CD4-positive, CD25-positive, alpha-beta regulatory T cell (primary cell): ENCODE measurements around the gene DSC3. TPM values are rescaled to one million over a fixed set of nuclear protein-coding genes. Genes with fewer than 3 reads are reported as not detected.

Source experiments
- ATAC-seq, 2 donors: fragments of 150-1000 bp; cut with Tn5 transposase; one replicate each; pipeline ENCODE4 v1.10.0; 2021; ENCODE audit warnings: low read depth in 2 of 2, moderate number of reproducible peaks in 2 of 2, moderate library complexity in 1 of 2
- DNase-seq, 3 donors: peaks; one replicate each; pipeline versions ENCODE4 v3.0.0 to v3.0.0-alpha.2; 2012 to 2022; ENCODE audit warnings: mixed read lengths in 1 of 3
- H3K27ac ChIP-seq: one replicate; pipeline ENCODE4 v1.7.0; 2013; ENCODE audit warnings: mild to moderate bottlenecking, low read length; ENCODE audit not compliant: insufficient read depth, poor library complexity, severe bottlenecking
- H3K27me3 ChIP-seq: one replicate; pipeline ENCODE4 v1.7.0; 2013; ENCODE audit warnings: low read length; ENCODE audit not compliant: control insufficient read depth, insufficient read depth
- H3K36me3 ChIP-seq: one replicate; pipeline ENCODE4 v1.7.0; 2013; ENCODE audit warnings: mild to moderate bottlenecking, low read length, moderate library complexity; ENCODE audit not compliant: control insufficient read depth, insufficient read depth
- H3K4me1 ChIP-seq: 2 replicates; pipeline ENCODE4 v1.7.0; 2013; ENCODE audit warnings: mild to moderate bottlenecking, low read length; ENCODE audit not compliant: insufficient read depth, control insufficient read depth, poor library complexity, severe bottlenecking
- H3K4me3 ChIP-seq: one replicate; pipeline ENCODE4 v1.7.0; 2013; ENCODE audit warnings: low read depth, mild to moderate bottlenecking, low read length, moderate library complexity
- H3K9me3 ChIP-seq, 2 experiments: 1 replicate in 1 of 2; 2 replicates in 1 of 2; pipeline ENCODE4 v1.7.0; 2013; ENCODE audit warnings: low read length in 2 of 2, mild to moderate bottlenecking in 1 of 2, moderate library complexity in 1 of 2; ENCODE audit not compliant: control insufficient read depth in 2 of 2
- H3K27ac Mint-ChIP-seq, 3 donors: one replicate each; pipeline ENCODE4 v1.8.0; 2020 to 2022; ENCODE audit warnings: mild to moderate bottlenecking in 3 of 3, mixed read lengths in 3 of 3, moderate library complexity in 2 of 3
- H3K27me3 Mint-ChIP-seq: one replicate; pipeline ENCODE4 v1.8.0; 2022; ENCODE audit warnings: mild to moderate bottlenecking, mixed read lengths
- H3K36me3 Mint-ChIP-seq: one replicate; pipeline ENCODE4 v1.8.0; 2020; ENCODE audit warnings: mixed read lengths
- H3K4me1 Mint-ChIP-seq, 4 donors: one replicate each; pipeline ENCODE4 v1.8.0; 2020 to 2022; ENCODE audit warnings: mixed read lengths in 4 of 4, mild to moderate bottlenecking in 1 of 4
- H3K4me3 Mint-ChIP-seq, 4 donors: one replicate each; pipeline ENCODE4 v1.8.0; 2020 to 2022; ENCODE audit warnings: mild to moderate bottlenecking in 4 of 4, mixed read lengths in 4 of 4, moderate library complexity in 3 of 4
- H3K9me3 Mint-ChIP-seq, 7 donors: one replicate each; pipeline ENCODE4 v1.8.0; 2020 to 2022; ENCODE audit warnings: mixed read lengths in 7 of 7, mild to moderate bottlenecking in 3 of 7, moderate library complexity in 2 of 7
- polyA plus RNA-seq, 4 donors: library from polyadenylated mRNA; unstranded; fragments of 300-500 nt; fragmentation: Illumina TruSeq; gene quantifications; one replicate each; pipeline ENCODE4 v1.2.3, GENCODE V29; 2021
- total RNA-seq: library from RNA; stranded (reverse); gene quantifications from one replicate; pipeline ENCODE4 v1.2.3, GENCODE V29; 2022

Gene DSC3
- total and polyA plus RNA-seq, 5 donors from 2014 or later, result not detected

DNA sequence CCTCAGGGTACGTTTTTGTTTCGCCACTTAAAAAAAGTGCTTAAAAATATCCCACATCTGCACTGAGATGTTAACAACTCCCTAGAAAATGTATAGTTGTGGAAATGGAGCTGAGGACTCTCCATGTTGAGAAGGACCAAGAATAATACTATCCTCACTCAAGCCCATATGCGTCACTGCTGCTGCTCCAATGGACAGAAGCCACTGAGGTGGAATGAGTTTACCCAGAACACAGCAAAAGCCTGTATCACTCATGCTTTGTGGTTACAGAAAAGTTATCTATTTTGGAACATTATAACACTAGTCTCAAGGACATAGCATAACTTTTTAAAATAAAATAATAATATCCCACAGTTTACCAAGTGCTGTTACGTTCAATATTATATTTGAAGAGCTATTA, 31.9 kb downstream of the DSC3 start:
- H3K27me3 ChIP-seq, result no peaks in the 10 kb centered on the region
- H3K27ac ChIP-seq, result no peak overlapping the region
- Mint-ChIP-seq H3K9me3 (peaks cover 0 to 7% (median 2%) of the 10 kb centered on the region in 7 donors), H3K36me3 (no peaks in the 10 kb centered on the region), H3K27me3 (no peaks in the 10 kb centered on the region), H3K4me1 (no peaks in the 10 kb centered on the region), H3K4me3 (no peak overlapping the region), H3K27ac (no peak overlapping the region)
- no peaks in the 10 kb centered on the region for H3K4me1 ChIP-seq
- no peaks in the 10 kb centered on the region for H3K9me3 ChIP-seq
- H3K36me3 ChIP-seq, result no peaks in the 10 kb centered on the region
- no peak for ATAC-seq
- H3K4me3 ChIP-seq, result no peak overlapping the region
- DNase-seq, result no peak

DNA sequence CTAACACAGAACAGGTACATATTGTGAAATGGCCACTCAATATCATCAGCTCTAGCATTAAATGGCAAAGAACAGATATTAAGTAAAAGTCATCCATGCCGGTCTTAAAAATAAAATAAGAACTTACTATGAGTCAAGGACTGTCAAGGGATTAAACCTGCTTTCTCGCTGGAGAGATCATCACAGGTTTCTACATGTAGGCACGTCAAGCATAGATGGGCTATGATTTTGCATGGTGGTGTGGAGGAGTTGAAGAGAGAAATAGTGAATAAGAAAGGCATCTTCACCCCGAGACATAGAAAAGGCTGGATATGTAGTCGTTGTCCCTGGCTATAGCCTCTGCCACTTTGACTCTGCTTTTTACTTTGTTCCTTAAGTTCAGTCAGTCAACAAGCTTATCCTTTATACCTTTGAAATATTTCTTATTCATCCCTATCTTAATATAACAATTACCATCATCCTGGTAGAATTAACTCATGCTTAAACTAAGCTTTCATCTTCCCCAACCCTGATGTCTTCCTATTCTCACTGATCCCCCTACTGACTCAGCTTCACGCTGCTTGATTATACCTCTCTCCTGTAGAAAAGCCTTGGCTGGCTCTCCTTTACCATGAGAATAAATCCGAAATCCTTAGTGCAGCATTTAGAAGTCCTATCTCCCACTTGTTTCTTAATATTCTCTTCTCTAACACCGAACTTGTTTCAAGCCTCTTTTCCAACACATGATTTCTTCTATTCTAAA, 42.5 kb downstream of the DSC3 start:
- H3K9me3 Mint-ChIP-seq, result peaks cover 3 to 22% (median 11%) of the 10 kb centered on the region in 7 donors
- no peak overlapping the region for H3K27ac Mint-ChIP-seq
- H3K27me3 ChIP-seq, result no peaks in the 10 kb centered on the region
- DNase-seq (no peak), ATAC-seq (no peak)
- H3K4me1 Mint-ChIP-seq, result no peaks in the 10 kb centered on the region
- H3K4me3 ChIP-seq, result no peak overlapping the region
- no peaks in the 10 kb centered on the region for H3K36me3 ChIP-seq
- H3K36me3 Mint-ChIP-seq, result no peaks in the 10 kb centered on the region
- H3K9me3 ChIP-seq, result no peaks in the 10 kb centered on the region
- H3K4me3 Mint-ChIP-seq, result no peak overlapping the region
- H3K4me1 ChIP-seq, result no peaks in the 10 kb centered on the region
- no peaks in the 10 kb centered on the region for H3K27me3 Mint-ChIP-seq
- H3K27ac ChIP-seq, result no peak overlapping the region

DNA sequence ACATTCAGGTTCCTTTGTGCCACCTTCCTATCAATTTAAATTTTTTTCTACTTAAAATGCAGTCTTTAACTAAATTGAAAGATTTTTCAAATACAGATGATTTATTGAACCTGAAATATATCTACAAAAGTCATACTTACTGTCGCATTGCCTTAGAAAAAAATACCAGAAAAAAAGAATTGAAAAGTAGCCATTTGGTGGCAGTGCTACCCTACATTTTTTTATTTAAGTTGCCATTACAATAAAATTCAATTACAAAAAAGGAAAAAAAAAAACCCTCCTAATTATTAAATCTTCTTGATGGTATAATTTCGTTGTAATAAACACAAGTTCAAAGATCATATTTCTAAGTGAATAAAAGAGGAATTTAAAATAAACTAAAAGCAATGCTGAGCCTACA, 43.4 kb downstream of the DSC3 start:
- H3K36me3 ChIP-seq, result no peaks in the 10 kb centered on the region
- H3K4me3 Mint-ChIP-seq, result no peak overlapping the region
- H3K9me3 Mint-ChIP-seq, result peaks cover 5 to 18% (median 10%) of the 10 kb centered on the region in 7 donors
- ATAC-seq (no peak), DNase-seq (no peak)
- H3K27me3 ChIP-seq, result no peaks in the 10 kb centered on the region
- no peaks in the 10 kb centered on the region for H3K4me1 ChIP-seq
- no peak overlapping the region for H3K27ac Mint-ChIP-seq
- no peaks in the 10 kb centered on the region for H3K36me3 Mint-ChIP-seq
- no peak overlapping the region for H3K4me3 ChIP-seq
- no peaks in the 10 kb centered on the region for H3K27me3 Mint-ChIP-seq
- no peaks in the 10 kb centered on the region for H3K9me3 ChIP-seq
- no peak overlapping the region for H3K27ac ChIP-seq
- H3K4me1 Mint-ChIP-seq, result no peaks in the 10 kb centered on the region

DNA sequence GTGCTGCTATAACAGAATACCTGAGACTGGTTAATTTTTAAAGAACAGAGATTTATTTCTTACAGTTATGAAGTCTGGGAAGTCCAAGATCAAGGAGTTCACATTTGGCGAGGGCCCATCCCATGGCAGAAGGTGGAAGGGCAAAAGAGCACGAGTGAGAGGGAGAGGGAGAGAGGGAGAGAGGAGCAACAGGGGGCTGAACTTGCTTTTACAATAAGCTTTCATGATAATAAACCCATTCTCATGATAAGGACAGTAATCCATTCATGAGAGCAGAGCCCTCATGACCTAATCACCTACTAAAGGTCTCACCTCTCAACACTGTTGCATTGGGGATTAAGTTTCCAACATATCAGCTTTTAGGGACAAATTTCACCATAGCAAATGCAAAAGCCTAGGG, 45.3 kb downstream of the DSC3 start:
- no peak overlapping the region for H3K27ac Mint-ChIP-seq
- DNase-seq (no peak), ATAC-seq (no peak)
- H3K36me3 Mint-ChIP-seq, result no peaks in the 10 kb centered on the region
- peaks cover 4 to 17% (median 7%) of the 10 kb centered on the region in 7 donors for H3K9me3 Mint-ChIP-seq
- no peak overlapping the region for H3K4me3 Mint-ChIP-seq
- no peaks in the 10 kb centered on the region for H3K27me3 Mint-ChIP-seq
- no peaks in the 10 kb centered on the region for H3K36me3 ChIP-seq
- H3K4me1 ChIP-seq, result no peaks in the 10 kb centered on the region
- no peaks in the 10 kb centered on the region for H3K4me1 Mint-ChIP-seq
- H3K9me3 ChIP-seq, result no peaks in the 10 kb centered on the region
- H3K27ac ChIP-seq, result no peak overlapping the region
- H3K4me3 ChIP-seq, result no peak overlapping the region
- no peaks in the 10 kb centered on the region for H3K27me3 ChIP-seq

DNA sequence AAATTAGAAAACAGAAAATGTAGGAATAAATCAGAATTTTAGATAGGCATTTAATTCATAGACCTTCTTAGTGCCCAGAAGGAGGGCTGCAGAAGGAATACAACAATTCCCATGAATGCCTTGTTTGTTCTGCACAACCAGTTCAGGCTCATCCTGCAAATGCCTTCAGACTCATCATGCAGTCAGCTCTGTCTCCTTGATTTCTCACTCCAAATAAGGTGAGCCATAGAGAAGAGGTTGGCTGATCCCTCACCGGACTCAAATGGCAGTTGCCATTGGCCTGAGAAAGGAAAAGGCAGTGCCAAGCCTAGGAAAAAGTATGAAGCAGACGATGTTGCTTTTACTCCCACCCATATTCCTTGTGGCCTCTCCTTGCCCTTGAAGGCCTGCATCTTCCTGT, 50.3 kb downstream of the DSC3 start:
- Mint-ChIP-seq H3K27ac (no peak overlapping the region), H3K27me3 (no peaks in the 10 kb centered on the region)

DNA sequence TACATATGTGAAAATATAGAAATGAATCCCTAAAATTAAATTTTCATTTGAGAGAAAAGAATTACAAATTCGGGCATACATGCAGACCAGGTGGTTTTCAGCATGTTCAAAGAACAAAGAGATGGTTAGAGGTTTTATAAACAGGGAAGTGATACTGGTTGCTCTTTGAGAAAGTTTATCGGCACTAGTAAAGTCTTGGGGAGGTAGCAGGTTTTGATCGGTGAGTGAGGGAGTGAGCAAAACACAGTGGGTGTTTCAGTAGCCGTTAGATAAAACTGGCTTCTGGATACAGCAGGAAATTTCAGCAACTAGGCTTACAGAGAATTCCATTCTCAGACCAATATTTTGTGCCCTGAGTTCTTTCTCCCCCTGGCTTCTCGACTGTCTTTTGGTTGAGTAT, 51.1 kb downstream of the DSC3 start:
- Mint-ChIP-seq H3K4me1 (no peaks in the 10 kb centered on the region), H3K27ac (no peak overlapping the region), H3K9me3 (peaks cover 0 to 10% (median 3%) of the 10 kb centered on the region in 7 donors), H3K4me3 (no peak overlapping the region), H3K36me3 (no peaks in the 10 kb centered on the region), H3K27me3 (no peaks in the 10 kb centered on the region)
- Histone ChIP-seq H3K36me3 (no peaks in the 10 kb centered on the region), H3K4me1 (no peaks in the 10 kb centered on the region), H3K4me3 (no peak overlapping the region), H3K27ac (no peak overlapping the region), H3K27me3 (no peaks in the 10 kb centered on the region), H3K9me3 (no peaks in the 10 kb centered on the region)
- DNase-seq (no peak), ATAC-seq (no peak)

More for the DNA sequence above, 50.3 kb downstream of the DSC3 start:
- no peaks in the 10 kb centered on the region for H3K27me3 ChIP-seq
- no peak overlapping the region for H3K27ac ChIP-seq
- peaks cover 0 to 15% (median 3%) of the 10 kb centered on the region in 7 donors for H3K9me3 Mint-ChIP-seq
- no peaks in the 10 kb centered on the region for H3K4me1 Mint-ChIP-seq
- DNase-seq, result no peak
- no peaks in the 10 kb centered on the region for H3K4me1 ChIP-seq
- H3K9me3 ChIP-seq, result no peaks in the 10 kb centered on the region
- no peak overlapping the region for H3K4me3 ChIP-seq
- ATAC-seq, result no peak
- H3K36me3 ChIP-seq, result no peaks in the 10 kb centered on the region
- H3K36me3 Mint-ChIP-seq, result no peaks in the 10 kb centered on the region
- H3K4me3 Mint-ChIP-seq, result no peak overlapping the region

DNA sequence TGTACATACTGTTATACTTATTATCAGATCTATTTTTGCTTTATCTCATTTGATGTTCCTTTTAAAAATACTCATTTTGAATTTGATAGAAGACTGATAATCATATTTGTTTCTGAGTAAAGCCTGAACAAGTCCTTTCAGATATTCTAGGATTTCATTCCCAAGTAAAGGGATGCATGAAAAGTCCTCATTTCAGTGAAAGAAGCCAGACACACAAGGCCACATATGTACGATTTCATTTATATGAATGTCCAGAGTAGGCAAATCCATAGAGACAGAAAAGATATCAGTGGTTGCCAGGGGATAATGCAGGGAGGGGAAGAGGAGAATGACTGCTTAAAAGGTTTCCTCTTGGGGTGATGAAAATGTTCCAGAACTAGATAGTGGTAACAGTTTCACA, 53.4 kb downstream of the DSC3 start:
- Mint-ChIP-seq H3K27me3 (no peaks in the 10 kb centered on the region), H3K4me1 (no peaks in the 10 kb centered on the region), H3K36me3 (no peaks in the 10 kb centered on the region), H3K4me3 (no peak overlapping the region), H3K9me3 (peaks cover 0 to 15% (median 6%) of the 10 kb centered on the region in 7 donors), H3K27ac (no peak overlapping the region)
- no peaks in the 10 kb centered on the region for H3K36me3 ChIP-seq
- no peak overlapping the region for H3K27ac ChIP-seq
- H3K4me3 ChIP-seq, result no peak overlapping the region
- no peaks in the 10 kb centered on the region for H3K4me1 ChIP-seq
- H3K27me3 ChIP-seq, result no peaks in the 10 kb centered on the region
- DNase-seq, result no peak
- ATAC-seq, result no peak
- no peaks in the 10 kb centered on the region for H3K9me3 ChIP-seq

DNA sequence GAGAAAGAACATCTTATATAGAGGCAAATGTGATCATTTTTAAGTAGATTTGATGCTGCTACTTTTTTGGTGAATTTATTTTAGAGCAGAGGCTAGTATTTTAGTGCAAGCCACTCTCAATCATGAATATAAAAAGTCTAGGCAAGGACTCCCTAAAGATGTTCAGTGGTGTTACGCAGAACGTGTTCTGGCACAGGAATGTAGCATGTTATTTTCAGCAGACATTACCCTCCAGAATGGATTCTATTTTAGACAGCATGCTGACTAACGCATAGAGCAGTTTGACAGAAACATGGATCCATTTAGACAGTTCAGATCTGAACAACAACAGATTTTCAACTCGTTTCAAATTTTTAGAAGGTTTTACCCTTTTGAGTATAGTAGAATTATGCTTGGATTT, 54.1 kb downstream of the DSC3 start:
- Histone ChIP-seq H3K4me3 (no peak overlapping the region), H3K9me3 (no peaks in the 10 kb centered on the region), H3K36me3 (no peaks in the 10 kb centered on the region), H3K4me1 (no peaks in the 10 kb centered on the region), H3K27me3 (no peaks in the 10 kb centered on the region), H3K27ac (no peak overlapping the region)
- Mint-ChIP-seq H3K9me3 (peaks cover 0 to 15% (median 6%) of the 10 kb centered on the region in 7 donors), H3K27me3 (no peaks in the 10 kb centered on the region), H3K27ac (no peak overlapping the region), H3K36me3 (no peaks in the 10 kb centered on the region), H3K4me1 (no peaks in the 10 kb centered on the region), H3K4me3 (no peak overlapping the region)
- no peak for DNase-seq
- ATAC-seq, result no peak
